Left ventricle myocardium inferior (tissue), 1 donor: ENCODE results near the gene SLC25A41. TPM values are rescaled to one million over a fixed set of nuclear protein-coding genes. Genes with fewer than 3 reads are reported as not detected.

Source experiments
- DNase-seq: peaks from one replicate; pipeline ENCODE4 v3.0.0-alpha.2; 2020
- H3K27ac ChIP-seq: fragments of 200-600 bp; replicated peaks from 2 replicates; pipeline ENCODE4 v1.8.0; 2021
- H3K27me3 ChIP-seq: fragments of 200-600 bp; 2 replicates; pipeline ENCODE4 v1.8.0; 2021; ENCODE audit warnings: low read depth
- H3K36me3 ChIP-seq: fragments of 200-600 bp; 2 replicates; pipeline ENCODE4 v1.8.0; 2021
- H3K4me1 ChIP-seq: fragments of 200-600 bp; 2 replicates; pipeline ENCODE4 v1.8.0; 2021
- H3K4me3 ChIP-seq: fragments of 200-600 bp; 2 replicates; pipeline ENCODE4 v1.8.0; 2021; ENCODE audit warnings: mild to moderate bottlenecking, moderate library complexity
- H3K9me3 ChIP-seq: fragments of 200-600 bp; replicated peaks from 2 replicates; pipeline ENCODE4 v1.8.0; 2021
- intact Hi-C: fragments of 100-400 bp; cut with micrococcal nuclease; formaldehyde crosslinking; loops from one replicate; pipeline ENCODE4 v1.11.0; 2022
- total RNA-seq: library from RNA; stranded (reverse); fragmentation: NEBNext Ultra II Directional; extraction: Animal tissue kit (Norgen Biotek cat#: 25700); gene quantifications from one replicate; pipeline ENCODE4 v1.2.1, GENCODE V29; 2021
- TF ChIP-seq, protein P1 (sequence below): fragments of 200-600 bp; IDR thresholded peaks from 2 replicates; pipeline ENCODE4 v1.8.0; 2021; ENCODE audit warnings: antibody characterized with exemption, mild to moderate bottlenecking, borderline replicate concordance
- donor health status: DM: no; HTN: yes; CAD: no; lungs with severe emphysema.

The SLC25A41 gene
- total RNA-seq, 1 donor from 2014 or later: 0.16 TPM

GRCh38 chr19:6421075-6422014, 12.2 kb downstream of the SLC25A41 start:
- Histone ChIP-seq H3K4me1 (peaks cover 41% of the 10 kb centered on the region), H3K36me3 (peaks cover 53% of the 10 kb centered on the region), H3K27ac (no peak overlapping the region), H3K27me3 (no peaks in the 10 kb centered on the region), H3K4me3 (no peak overlapping the region), H3K9me3 (no peaks in the 10 kb centered on the region)
- intact Hi-C loops: no loop called here
- TF ChIP-seq, protein P1, sequence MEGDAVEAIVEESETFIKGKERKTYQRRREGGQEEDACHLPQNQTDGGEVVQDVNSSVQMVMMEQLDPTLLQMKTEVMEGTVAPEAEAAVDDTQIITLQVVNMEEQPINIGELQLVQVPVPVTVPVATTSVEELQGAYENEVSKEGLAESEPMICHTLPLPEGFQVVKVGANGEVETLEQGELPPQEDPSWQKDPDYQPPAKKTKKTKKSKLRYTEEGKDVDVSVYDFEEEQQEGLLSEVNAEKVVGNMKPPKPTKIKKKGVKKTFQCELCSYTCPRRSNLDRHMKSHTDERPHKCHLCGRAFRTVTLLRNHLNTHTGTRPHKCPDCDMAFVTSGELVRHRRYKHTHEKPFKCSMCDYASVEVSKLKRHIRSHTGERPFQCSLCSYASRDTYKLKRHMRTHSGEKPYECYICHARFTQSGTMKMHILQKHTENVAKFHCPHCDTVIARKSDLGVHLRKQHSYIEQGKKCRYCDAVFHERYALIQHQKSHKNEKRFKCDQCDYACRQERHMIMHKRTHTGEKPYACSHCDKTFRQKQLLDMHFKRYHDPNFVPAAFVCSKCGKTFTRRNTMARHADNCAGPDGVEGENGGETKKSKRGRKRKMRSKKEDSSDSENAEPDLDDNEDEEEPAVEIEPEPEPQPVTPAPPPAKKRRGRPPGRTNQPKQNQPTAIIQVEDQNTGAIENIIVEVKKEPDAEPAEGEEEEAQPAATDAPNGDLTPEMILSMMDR: no peak
- no peak for DNase-seq

GRCh38 chr19:6418562-6418932, 15.0 kb downstream of the SLC25A41 start:
- no peak for DNase-seq
- Histone ChIP-seq H3K27ac (no peak overlapping the region), H3K4me1 (peaks cover 35% of the 10 kb centered on the region), H3K27me3 (no peaks in the 10 kb centered on the region), H3K9me3 (no peaks in the 10 kb centered on the region), H3K36me3 (peaks cover 77% of the 10 kb centered on the region), H3K4me3 (no peak overlapping the region)
- intact Hi-C loops: no loop called here
- TF ChIP-seq, protein P1: no peak

GRCh38 chr19:6417713-6418561, 15.6 kb downstream of the SLC25A41 start:
- Histone ChIP-seq H3K9me3 (no peaks in the 10 kb centered on the region), H3K27ac (no peak overlapping the region), H3K36me3 (peaks cover 77% of the 10 kb centered on the region), H3K27me3 (no peaks in the 10 kb centered on the region), H3K4me3 (no peak overlapping the region), H3K4me1 (peaks cover 33% of the 10 kb centered on the region)
- intact Hi-C loops: no loop called here
- DNase-seq: no peak
- TF ChIP-seq, protein P1: peak; percentile 56

- Histone ChIP-seq H3K4me1 (peaks cover 31% of the 10 kb centered on the region), H3K9me3 (no peaks in the 10 kb centered on the region), H3K4me3 (no peak overlapping the region), H3K36me3 (peaks cover 74% of the 10 kb centered on the region), H3K27me3 (no peaks in the 10 kb centered on the region), H3K27ac (no peak overlapping the region)
- TF ChIP-seq, protein P1: no peak
- DNase-seq: no peak
- intact Hi-C loops: no loop called here
These were observed 16.7 kb downstream of the SLC25A41 start for GRCh38 chr19:6416658-6417405.

GRCh38 chr19:6415591-6416190, 17.9 kb downstream of the SLC25A41 start:
- Histone ChIP-seq H3K4me3 (no peak overlapping the region), H3K9me3 (no peaks in the 10 kb centered on the region), H3K4me1 (peaks cover 19% of the 10 kb centered on the region), H3K36me3 (peaks cover 67% of the 10 kb centered on the region), H3K27ac (no peak overlapping the region), H3K27me3 (no peaks in the 10 kb centered on the region)
- TF ChIP-seq, protein P1: no peak
- DNase-seq: no peak
- intact Hi-C loops: no loop called here
